ENCODE data around the gene SDF2L1. TPM values are rescaled to one million over a fixed set of nuclear protein-coding genes. Genes with fewer than 3 reads are reported as not detected.

SDF2L1 gene
- total and polyA plus RNA-seq, 10 of the 15 experiments (the other 5 are each of a cell fraction or from before 2014, with no cell fraction given) = 3.0 to 214 (median 55.5) TPM

DNA sequence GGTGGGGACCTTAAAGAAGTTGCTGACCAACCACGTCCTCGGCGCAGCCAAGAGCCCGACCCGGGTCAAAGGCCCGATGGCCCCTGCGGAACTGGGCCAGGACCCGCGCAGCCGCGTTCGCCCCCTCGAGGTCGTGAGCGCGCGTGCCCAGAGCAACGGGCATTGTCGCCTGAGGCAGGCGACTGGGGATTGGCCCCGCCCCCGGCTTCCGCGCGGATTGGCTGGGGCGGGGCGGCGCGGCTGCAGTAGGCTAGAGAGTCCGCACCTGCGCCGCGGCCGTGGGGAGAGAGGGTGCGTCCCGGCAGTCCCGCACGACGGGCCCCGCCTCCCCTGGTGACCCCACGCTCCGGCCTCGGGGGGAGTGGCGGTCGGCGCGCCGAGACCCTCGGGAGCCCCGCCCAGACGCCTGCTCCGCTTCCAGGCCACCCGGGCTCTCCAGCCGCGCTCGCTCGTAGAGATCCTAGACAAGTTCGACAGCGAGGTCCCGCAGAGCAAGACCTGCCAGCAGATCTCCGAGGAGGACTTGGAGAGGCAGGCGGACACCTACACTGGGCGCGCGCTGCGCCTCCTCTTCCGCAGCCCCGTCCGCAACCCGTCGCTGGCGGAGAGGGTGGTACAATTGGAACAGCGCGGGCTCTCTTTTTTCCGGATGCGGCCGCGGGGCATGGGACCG is 15.4 kb downstream of the SDF2L1 start (continued):
- no peak for TF ChIP-seq KLF5 (IDR thresholded peaks at IDR 0.05; ENCODE audit: partially characterized antibody)
- TF ChIP-seq, protein P1, sequence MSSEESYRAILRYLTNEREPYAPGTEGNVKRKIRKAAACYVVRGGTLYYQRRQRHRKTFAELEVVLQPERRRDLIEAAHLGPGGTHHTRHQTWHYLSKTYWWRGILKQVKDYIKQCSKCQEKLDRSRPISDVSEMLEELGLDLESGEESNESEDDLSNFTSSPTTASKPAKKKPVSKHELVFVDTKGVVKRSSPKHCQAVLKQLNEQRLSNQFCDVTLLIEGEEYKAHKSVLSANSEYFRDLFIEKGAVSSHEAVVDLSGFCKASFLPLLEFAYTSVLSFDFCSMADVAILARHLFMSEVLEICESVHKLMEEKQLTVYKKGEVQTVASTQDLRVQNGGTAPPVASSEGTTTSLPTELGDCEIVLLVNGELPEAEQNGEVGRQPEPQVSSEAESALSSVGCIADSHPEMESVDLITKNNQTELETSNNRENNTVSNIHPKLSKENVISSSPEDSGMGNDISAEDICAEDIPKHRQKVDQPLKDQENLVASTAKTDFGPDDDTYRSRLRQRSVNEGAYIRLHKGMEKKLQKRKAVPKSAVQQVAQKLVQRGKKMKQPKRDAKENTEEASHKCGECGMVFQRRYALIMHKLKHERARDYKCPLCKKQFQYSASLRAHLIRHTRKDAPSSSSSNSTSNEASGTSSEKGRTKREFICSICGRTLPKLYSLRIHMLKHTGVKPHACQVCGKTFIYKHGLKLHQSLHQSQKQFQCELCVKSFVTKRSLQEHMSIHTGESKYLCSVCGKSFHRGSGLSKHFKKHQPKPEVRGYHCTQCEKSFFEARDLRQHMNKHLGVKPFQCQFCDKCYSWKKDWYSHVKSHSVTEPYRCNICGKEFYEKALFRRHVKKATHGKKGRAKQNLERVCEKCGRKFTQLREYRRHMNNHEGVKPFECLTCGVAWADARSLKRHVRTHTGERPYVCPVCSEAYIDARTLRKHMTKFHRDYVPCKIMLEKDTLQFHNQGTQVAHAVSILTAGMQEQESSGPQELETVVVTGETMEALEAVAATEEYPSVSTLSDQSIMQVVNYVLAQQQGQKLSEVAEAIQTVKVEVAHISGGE (CRISPR knock-in tag; IDR thresholded peaks at IDR 0.05) = no peak
- no peak for TF ChIP-seq KDM1A (IDR thresholded peaks at IDR 0.05; ENCODE audit: borderline replicate concordance)
- TF ChIP-seq MXI1 (IDR thresholded peaks at IDR 0.05; ENCODE audit: low read depth, low read length) = peak; percentile 64; the same call in 1 of the 2 replicates
- TF ChIP-seq, protein P2, sequence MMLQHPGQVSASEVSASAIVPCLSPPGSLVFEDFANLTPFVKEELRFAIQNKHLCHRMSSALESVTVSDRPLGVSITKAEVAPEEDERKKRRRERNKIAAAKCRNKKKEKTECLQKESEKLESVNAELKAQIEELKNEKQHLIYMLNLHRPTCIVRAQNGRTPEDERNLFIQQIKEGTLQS (IDR thresholded peaks at IDR 0.05; ENCODE audit: borderline replicate concordance, extremely low read depth, low read depth, low read length) = no peak
- TF ChIP-seq NR2C2 (IDR thresholded peaks at IDR 0.05; ENCODE audit: borderline replicate concordance, control insufficient read depth, insufficient read length, low read depth) = no peak
- TF ChIP-seq ZNF207 (IDR thresholded peaks at IDR 0.05; ENCODE audit: borderline replicate concordance) = 0 out of 2 replicates have a peak, but pooled peaks have one; percentile 47
- TF ChIP-seq BCLAF1 (IDR thresholded peaks at IDR 0.05) = no peak
- TF ChIP-seq YBX1 (IDR thresholded peaks at IDR 0.05) = no peak
- no peak for TF ChIP-seq TARDBP (IDR thresholded peaks at IDR 0.05; ENCODE audit: borderline replicate concordance)
- 0 out of 2 replicates have a peak, but pooled peaks have one; percentile 38 for TF ChIP-seq ZBED1 (IDR thresholded peaks at IDR 0.05; ENCODE audit: borderline replicate concordance)
- peak; percentile 61; the same call in 1 of the 2 replicates for TF ChIP-seq GATAD2B (conservative IDR thresholded peaks at IDR 0.05; ENCODE audit: low read depth)
- TF ChIP-seq CHD4 (IDR thresholded peaks at IDR 0.05) = no peak
- TF ChIP-seq ETV6 (conservative IDR thresholded peaks at IDR 0.05 in 1 of 2, IDR thresholded peaks at IDR 0.05 in 1 of 2; ENCODE audit: borderline replicate concordance in 1 of 2, low read depth in 1 of 2) = no peak
- TF ChIP-seq PRDM15 (CRISPR knock-in tag; IDR thresholded peaks at IDR 0.05) = no peak
- TF ChIP-seq RUNX3 (IDR thresholded peaks at IDR 0.05; ENCODE audit: low read length) = no peak
- TF ChIP-seq EED (IDR thresholded peaks at IDR 0.05; ENCODE audit: low read depth) = no peak
- TF ChIP-seq, protein P3, sequence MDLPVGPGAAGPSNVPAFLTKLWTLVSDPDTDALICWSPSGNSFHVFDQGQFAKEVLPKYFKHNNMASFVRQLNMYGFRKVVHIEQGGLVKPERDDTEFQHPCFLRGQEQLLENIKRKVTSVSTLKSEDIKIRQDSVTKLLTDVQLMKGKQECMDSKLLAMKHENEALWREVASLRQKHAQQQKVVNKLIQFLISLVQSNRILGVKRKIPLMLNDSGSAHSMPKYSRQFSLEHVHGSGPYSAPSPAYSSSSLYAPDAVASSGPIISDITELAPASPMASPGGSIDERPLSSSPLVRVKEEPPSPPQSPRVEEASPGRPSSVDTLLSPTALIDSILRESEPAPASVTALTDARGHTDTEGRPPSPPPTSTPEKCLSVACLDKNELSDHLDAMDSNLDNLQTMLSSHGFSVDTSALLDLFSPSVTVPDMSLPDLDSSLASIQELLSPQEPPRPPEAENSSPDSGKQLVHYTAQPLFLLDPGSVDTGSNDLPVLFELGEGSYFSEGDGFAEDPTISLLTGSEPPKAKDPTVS (IDR thresholded peaks at IDR 0.05; ENCODE audit: low read depth, low read length) = no peak

Data from GM12878 (cell line).